GM23248 (cell line): Measurements from ENCODE around the gene ATP6V0C.

Experiments
- EZH2 ChIP-seq: fragments of 200-600 bp; sonication (generic); IDR thresholded peaks from 2 replicates; pipeline ENCODE4 v1.6.1; 2018; ENCODE audit warnings: antibody characterized with exemption, mild to moderate bottlenecking; ENCODE audit not compliant: insufficient read depth, poor library complexity, severe bottlenecking
- EZH2phosphoT487 ChIP-seq: fragments of 200-600 bp; sonication (generic); IDR thresholded peaks from 2 replicates; pipeline ENCODE4 v1.6.1; 2018; ENCODE audit warnings: antibody characterized with exemption, moderate library complexity, mild to moderate bottlenecking, low read depth; ENCODE audit not compliant: insufficient read depth

- TF ChIP-seq EZH2 (no peak), EZH2phosphoT487 (no peak)
Measured at GRCh38 chr16:2517954-2518605, 4.3 kb downstream of the ATP6V0C start.
